Ascending aorta (tissue), 2 donors: ENCODE measurements around the gene SGCD. TPM values are rescaled to one million over a fixed set of nuclear protein-coding genes. Genes with fewer than 3 reads are reported as not detected.

Experiments used
- DNase-seq, 2 donors: peaks; one replicate each; pipeline ENCODE4 v3.0.0-alpha.2; 2019; ENCODE audit warnings: low spot score in 2 of 2
- H3K27ac ChIP-seq, 2 donors: fragments of 200-600 bp; sonication (generic); one replicate each; pipeline ENCODE4 v1.5.1; 2016 to 2017; ENCODE audit warnings: mild to moderate bottlenecking in 1 of 2
- H3K27me3 ChIP-seq: fragments of 200-600 bp; sonication (generic); one replicate; pipeline ENCODE4 v1.5.1; 2017
- H3K36me3 ChIP-seq, 2 donors: fragments of 200-600 bp; sonication (generic); one replicate each; pipeline ENCODE4 v1.5.1; 2016
- H3K4me1 ChIP-seq, 2 donors: fragments of 200-600 bp; sonication (generic); one replicate each; pipeline ENCODE4 v1.5.1; 2016 to 2017; ENCODE audit warnings: mild to moderate bottlenecking in 1 of 2
- H3K4me3 ChIP-seq, 2 donors: fragments of 200-600 bp; sonication (generic); one replicate each; pipeline ENCODE4 v1.5.1; 2016 to 2017; ENCODE audit warnings: mild to moderate bottlenecking in 1 of 2
- H3K9me3 ChIP-seq, 2 donors: fragments of 200-600 bp; sonication (generic); one replicate each; pipeline ENCODE4 v1.5.1; 2016
- CTCF ChIP-seq, 3 experiments: fragments of 200-600 bp in 2 of 3; fragments of 450-650 bp in 1 of 3; sonication (generic) in 2 of 3; IDR thresholded peaks; one replicate each; pipeline ENCODE4 v1.5.1; 2016 to 2019; ENCODE audit warnings: antibody characterized with exemption in 3 of 3, mild to moderate bottlenecking in 1 of 3, moderate library complexity in 1 of 3
- intact Hi-C: fragments of 100-400 bp; cut with DNase I; formaldehyde crosslinking; loops from one replicate; pipeline ENCODE4 v1.15.1; 2023
- total RNA-seq: library from RNA; depleted of rRNA; stranded (reverse); fragments of >200 nt; gene quantifications from one replicate; pipeline ENCODE4 v1.1.0, GENCODE V29; 2016

The SGCD gene
- total RNA-seq, 1 donor from 2014 or later, result 4.0 TPM

- Histone ChIP-seq H3K4me3 (no peak overlapping the region), H3K36me3 (no peaks in the 10 kb centered on the region), H3K27ac (no peak overlapping the region), H3K4me1 (no peaks in the 10 kb centered on the region), H3K27me3 (no peaks in the 10 kb centered on the region), H3K9me3 (no peaks in the 10 kb centered on the region)
- TF ChIP-seq CTCF (IDR thresholded peaks at IDR 0.05), result no peak
- intact Hi-C loops, result no loop called here
- no peak for DNase-seq
Observed at GRCh38 chr5:156570615-156571014, 243.7 kb downstream of the SGCD start.

- Histone ChIP-seq H3K9me3 (peaks cover 0 to 16% of the 10 kb centered on the region in 2 donors), H3K27me3 (no peaks in the 10 kb centered on the region), H3K4me1 (peaks cover 2 to 14% of the 10 kb centered on the region in 2 donors), H3K36me3 (no peaks in the 10 kb centered on the region), H3K27ac (peak overlapping the region in 1 of 2 donors; percentile 40), H3K4me3 (no peak overlapping the region)
- intact Hi-C loops, result no loop called here
- no peak for DNase-seq
- TF ChIP-seq CTCF (IDR thresholded peaks at IDR 0.05), result no peak
Observed at GRCh38 chr5:156581725-156582124, 254.8 kb downstream of the SGCD start.

DNA sequence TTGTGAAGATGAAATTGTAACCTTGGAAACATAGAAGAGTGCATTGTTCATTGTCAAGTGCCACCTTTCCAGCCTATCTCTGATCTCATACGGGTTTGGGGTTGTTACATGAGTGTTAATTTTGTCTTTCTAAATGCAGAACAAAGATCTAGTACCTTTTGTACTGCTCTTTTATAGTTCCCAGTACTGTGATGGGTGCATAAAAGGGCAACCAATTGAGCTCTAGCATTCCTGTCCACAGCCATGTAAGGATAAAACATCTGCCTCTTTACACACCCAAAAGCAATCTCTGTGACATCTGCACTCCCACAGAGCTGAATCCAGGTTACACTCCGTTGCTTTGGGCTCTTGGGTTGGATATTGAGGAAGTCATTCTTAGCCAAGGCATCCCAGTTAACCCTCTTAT is 255.2 kb downstream of the SGCD start:
- intact Hi-C loops, result no loop called here
- no peak for TF ChIP-seq CTCF (IDR thresholded peaks at IDR 0.05)
- H3K4me1 ChIP-seq, result peaks cover 3 to 19% of the 10 kb centered on the region in 2 donors
- H3K9me3 ChIP-seq, result peaks cover 0 to 16% of the 10 kb centered on the region in 2 donors
- no peak overlapping the region for H3K4me3 ChIP-seq
- no peak for DNase-seq
- peak overlapping the region; percentile 40 to 62 for H3K27ac ChIP-seq
- no peaks in the 10 kb centered on the region for H3K27me3 ChIP-seq
- no peaks in the 10 kb centered on the region for H3K36me3 ChIP-seq

DNA sequence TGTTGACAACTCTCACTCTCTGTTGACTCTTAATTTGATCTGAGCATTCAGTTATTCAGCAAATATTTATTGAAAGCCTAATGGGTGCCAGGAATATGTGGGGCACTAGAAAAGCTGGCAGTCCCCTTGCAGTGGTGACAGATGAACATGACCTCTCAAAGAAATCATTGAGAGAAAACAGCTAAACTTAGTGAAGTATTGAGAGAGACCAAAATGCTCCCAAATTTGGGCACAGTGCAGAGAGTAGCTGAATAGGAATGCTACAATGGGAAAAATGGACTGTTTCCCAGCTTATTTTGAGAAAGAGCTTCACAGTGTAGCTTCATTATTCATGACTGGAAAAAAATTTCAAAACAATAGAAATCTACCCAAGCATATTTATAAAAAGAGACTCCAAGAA is 257.9 kb downstream of the SGCD start:
- Histone ChIP-seq H3K27ac (peak overlapping the region; percentile 62 to 63), H3K27me3 (no peaks in the 10 kb centered on the region), H3K9me3 (peaks cover 0 to 6% of the 10 kb centered on the region in 2 donors), H3K4me3 (no peak overlapping the region), H3K36me3 (no peaks in the 10 kb centered on the region), H3K4me1 (peaks cover 3 to 21% of the 10 kb centered on the region in 2 donors)
- no peak for TF ChIP-seq CTCF (IDR thresholded peaks at IDR 0.05)
- intact Hi-C loops, result no loop called here
- DNase-seq, result no peak

GRCh38 chr5:156585999-156586398 is 259.0 kb downstream of the SGCD start:
- intact Hi-C loops, result no loop called here
- no peak for DNase-seq
- TF ChIP-seq CTCF (IDR thresholded peaks at IDR 0.05), result no peak
- H3K36me3 ChIP-seq, result no peaks in the 10 kb centered on the region
- peaks cover 3 to 21% of the 10 kb centered on the region in 2 donors for H3K4me1 ChIP-seq
- H3K27me3 ChIP-seq, result no peaks in the 10 kb centered on the region
- peak overlapping the region; percentile 62 to 63 for H3K27ac ChIP-seq
- no peak overlapping the region for H3K4me3 ChIP-seq
- peaks cover 0 to 6% of the 10 kb centered on the region in 2 donors for H3K9me3 ChIP-seq

DNA sequence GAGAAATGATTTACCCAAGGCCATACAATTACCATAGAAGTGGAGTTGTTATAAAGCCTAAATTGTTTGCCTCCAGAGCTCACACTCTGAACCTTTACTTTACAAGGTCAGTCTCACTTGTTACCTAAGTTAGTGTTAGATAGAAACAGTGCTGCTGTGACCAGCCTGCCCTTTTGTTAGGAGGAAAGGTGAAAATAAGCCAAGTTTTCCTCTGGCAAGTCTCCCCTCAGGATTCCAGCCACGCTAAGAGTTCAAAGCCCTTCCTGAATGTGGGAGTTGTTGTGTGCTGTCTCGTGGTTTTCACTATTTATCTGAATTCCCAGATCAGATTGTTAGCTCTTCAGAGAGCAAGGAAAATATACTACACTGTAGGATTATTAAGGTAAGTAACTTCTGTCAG is 260.0 kb downstream of the SGCD start:
- DNase-seq, result no peak
- intact Hi-C loops, result no loop called here
- Histone ChIP-seq H3K4me3 (no peak overlapping the region), H3K27ac (peak overlapping the region; percentile 62 to 63), H3K9me3 (no peaks in the 10 kb centered on the region), H3K4me1 (peaks cover 3 to 21% of the 10 kb centered on the region in 2 donors), H3K36me3 (no peaks in the 10 kb centered on the region), H3K27me3 (no peaks in the 10 kb centered on the region)
- TF ChIP-seq CTCF (IDR thresholded peaks at IDR 0.05), result no peak
